Prostate gland (tissue), 2 donors: Measurements from ENCODE around the gene VMO1. TPM values are rescaled to one million over a fixed set of nuclear protein-coding genes. Genes with fewer than 3 reads are reported as not detected.
A peak's percentile ranks its signal among the peaks of the same experiment; 100 is the strongest.
"Not testable (repeated sequence)": the region's sequence is repeated elsewhere in the genome, so short reads cannot be mapped to it uniquely, and the experiment has no call there.

Source experiments
- DNase-seq: peaks from one replicate; pipeline ENCODE4 v3.0.0-alpha.2; 2019; ENCODE audit warnings: low spot score
- H3K27ac ChIP-seq, 2 donors: fragments of 200-600 bp; sonication (generic); 2 replicates each; pipeline ENCODE4 v1.5.1; 2017 to 2019
- H3K27me3 ChIP-seq: fragments of 200-600 bp; sonication (generic); replicated peaks from 2 replicates; pipeline ENCODE4 v1.5.1; 2019; ENCODE audit not compliant: insufficient read depth
- H3K36me3 ChIP-seq, 2 donors: fragments of 200-600 bp; sonication (generic); 1 replicate in 1 of 2; 2 replicates in 1 of 2; pipeline versions ENCODE4 v1.5.1 to v1.8.1; 2017 to 2019
- H3K4me1 ChIP-seq: fragments of 200-600 bp; sonication (generic); replicated peaks from 2 replicates; pipeline ENCODE4 v1.5.1; 2019
- H3K4me3 ChIP-seq, 2 donors: fragments of 200-600 bp; sonication (generic); 2 replicates each; pipeline ENCODE4 v1.5.1; 2017 to 2019
- H3K9me3 ChIP-seq: fragments of 200-600 bp; sonication (generic); 2 replicates; pipeline ENCODE4 v1.5.1; 2017
- CTCF ChIP-seq, 4 experiments: fragments of 200-600 bp in 2 of 4; fragments of 450-650 bp in 2 of 4; sonication (generic) in 2 of 4; IDR thresholded peaks; 1 replicate in 3 of 4; 2 replicates in 1 of 4; pipeline ENCODE4 v1.5.1; 2016 to 2019; ENCODE audit warnings: antibody characterized with exemption in 4 of 4, mild to moderate bottlenecking in 2 of 4, moderate library complexity in 2 of 4
- POLR2A ChIP-seq: fragments of 450-650 bp; IDR thresholded peaks from one replicate; pipeline ENCODE4 v1.6.1; 2016; ENCODE audit warnings: antibody characterized with exemption, mild to moderate bottlenecking
- POLR2AphosphoS5 ChIP-seq: sonication (generic); formaldehyde crosslinking; IDR thresholded peaks from one replicate; pipeline ENCODE4 v1.6.1; 2017; ENCODE audit warnings: antibody characterized with exemption
- WGBS: methylation state at CpG from one replicate; pipeline ENCODE4 v1.1.5; 2018; 5-methylcytosine and 5-hydroxymethylcytosine counted together
- intact Hi-C: fragments of 100-400 bp; cut with DNase I; formaldehyde crosslinking; loops from one replicate; pipeline ENCODE4 v1.14.2; 2022
- total RNA-seq, 2 donors: library from RNA; depleted of rRNA; stranded (reverse); fragments of >200 nt; gene quantifications; one replicate each; pipeline ENCODE4 v1.1.0, GENCODE V29; 2016

VMO1 gene, protein sequence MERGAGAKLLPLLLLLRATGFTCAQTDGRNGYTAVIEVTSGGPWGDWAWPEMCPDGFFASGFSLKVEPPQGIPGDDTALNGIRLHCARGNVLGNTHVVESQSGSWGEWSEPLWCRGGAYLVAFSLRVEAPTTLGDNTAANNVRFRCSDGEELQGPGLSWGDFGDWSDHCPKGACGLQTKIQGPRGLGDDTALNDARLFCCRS
- total RNA-seq, result 1 to 10 TPM in 1 of 2 donors, not detected in 1; 2.6 TPM

GRCh38 chr17:4786106-4786511, at the start of gene VMO1:
VMO1 (minus strand) TSS chr17:4786364; CDS start chr17:4786352, 12 bp downstream.
- Histone ChIP-seq H3K4me3 (peak within 1 kb of the TSS; percentile 1 to 3), H3K4me1 (peaks cover 4% of the 10 kb centered on the region), H3K9me3 (no peaks in the 10 kb centered on the region), H3K27ac (no peak within 1 kb of the TSS), H3K36me3 (no peaks in the 10 kb centered on the region), H3K27me3 (peaks cover 1% of the 10 kb centered on the region)
- DNase-seq, result no peak
- 8% methylated on average over 22 of the region's 24 CpGs for WGBS
- intact Hi-C loops, result loop anchor here (5.0 kb wide), 2 partner anchors 54 to 101 kb away; partner anchors contain the start of gene MED11
- TF ChIP-seq CTCF (IDR thresholded peaks at IDR 0.05) (no peak), POLR2AphosphoS5 (peak; percentile 4), POLR2A (no peak)

GRCh38 chr17:4834681-4835020, 48.5 kb upstream of the VMO1 start:
- DNase-seq, result no peak
- TF ChIP-seq POLR2AphosphoS5 (no peak), CTCF (IDR thresholded peaks at IDR 0.05) (no peak), POLR2A (no peak)
- intact Hi-C loops, result no loop called here
- Histone ChIP-seq H3K4me1 (no peaks in the 10 kb centered on the region), H3K27me3 (no peaks in the 10 kb centered on the region), H3K36me3 (no peaks in the 10 kb centered on the region), H3K4me3 (peak overlapping the region in 1 of 2 donors; percentile 82), H3K27ac (peak overlapping the region; percentile 83 to 90), H3K9me3 (no peaks in the 10 kb centered on the region)
- whole genome bisulfite sequencing, result 49% methylated on average over 4 of the region's 4 CpGs

GRCh38 chr17:4833941-4834680, 47.9 kb upstream of the VMO1 start:
- Histone ChIP-seq H3K27me3 (no peaks in the 10 kb centered on the region), H3K9me3 (no peaks in the 10 kb centered on the region), H3K36me3 (no peaks in the 10 kb centered on the region), H3K4me1 (no peaks in the 10 kb centered on the region), H3K4me3 (peak overlapping the region; percentile 82 to 95), H3K27ac (peak overlapping the region; percentile 83 to 90)
- intact Hi-C loops, result no loop called here
- DNase-seq, result no peak
- 1% methylated on average over 15 of the region's 15 CpGs for WGBS
- TF ChIP-seq POLR2A (no peak), POLR2AphosphoS5 (no peak)

GRCh38 chr17:4833178-4833940, 47.2 kb upstream of the VMO1 start, which contains the start of gene MINK1:
MINK1 (plus strand) TSS chr17:4833340; CDS start chr17:4833584, 244 bp downstream.
- H3K27me3 ChIP-seq, result no peaks in the 10 kb centered on the region
- WGBS, result under 1% methylated on average over 62 of the region's 91 CpGs
- H3K4me3 ChIP-seq, result peak within 1 kb of the TSS; percentile 82 to 95
- peak within 1 kb of the TSS; percentile 83 to 90 for H3K27ac ChIP-seq
- no peaks in the 10 kb centered on the region for H3K36me3 ChIP-seq
- peak; percentile 89 for DNase-seq
- no peaks in the 10 kb centered on the region for H3K4me1 ChIP-seq
- intact Hi-C loops, result no loop called here
- TF ChIP-seq POLR2A (peak; percentile 97), CTCF (IDR thresholded peaks at IDR 0.05) (peak in 1 of 4 experiments; percentile 8), POLR2AphosphoS5 (peak; percentile 71)
- H3K9me3 ChIP-seq, result no peaks in the 10 kb centered on the region

- WGBS, result 1% methylated on average over 15 of the region's 17 CpGs
- H3K27me3 ChIP-seq, H3K4me1 ChIP-seq, H3K9me3 ChIP-seq, DNase-seq, intact Hi-C loops, H3K36me3 ChIP-seq: not testable (repeated sequence)
- H3K4me3 ChIP-seq, result peak overlapping the region; percentile 82 to 95
- peak overlapping the region; percentile 83 to 90 for H3K27ac ChIP-seq
Observed at GRCh38 chr17:4832829-4833177, 46.6 kb upstream of the VMO1 start.
